CD4-positive, alpha-beta T cell (primary cell): ENCODE measurements around the gene PTBP2. TPM values are rescaled to one million over a fixed set of nuclear protein-coding genes. Genes with fewer than 3 reads are reported as not detected.

Source experiments
- ATAC-seq: fragments of 200-7000 bp; cut with Tn5 transposase; one replicate; pipeline ENCODE4 v1.10.0; 2022; ENCODE audit warnings: mild to moderate bottlenecking; ENCODE audit not compliant: poor library complexity
- CTCF ChIA-PET: fragments of 350-600 bp; sonication (Branson Sonifier 250); formaldehyde crosslinking; loops from one replicate; lab custom pipeline; 2021; ENCODE audit warnings: antibody characterized with exemption, inconsistent platforms; lab: Charles Lee
- POLR2A ChIA-PET: fragments of 350-600 bp; sonication (Branson Sonifier 250); formaldehyde crosslinking; loops from one replicate; lab custom pipeline; 2021; ENCODE audit warnings: antibody characterized with exemption, inconsistent platforms; lab: Charles Lee
- DNase-seq, 14 experiments: peaks; one replicate each; pipeline ENCODE4 v3.0.0-alpha.2; 2013 to 2020; ENCODE audit warnings: mixed read lengths in 2 of 14
- H3K27ac ChIP-seq, 2 donors: one replicate each; pipeline versions ENCODE4 v1.5.1 to v1.7.0; 2013; ENCODE audit warnings: low read length in 2 of 2, low read depth in 1 of 2, mild to moderate bottlenecking in 1 of 2
- H3K27me3 ChIP-seq, 2 experiments: 1 replicate in 1 of 2; 2 replicates in 1 of 2; pipeline versions ENCODE4 v1.6.1 to v1.7.0; 2013; ENCODE audit warnings: low read length in 2 of 2, control low read depth in 1 of 2, mild to moderate bottlenecking in 1 of 2, moderate library complexity in 1 of 2; ENCODE audit not compliant: insufficient read depth in 2 of 2, control insufficient read depth in 1 of 2
- H3K36me3 ChIP-seq: one replicate; pipeline ENCODE4 v1.6.1; 2013; ENCODE audit warnings: low read length, control low read depth; ENCODE audit not compliant: insufficient read depth
- H3K4me1 ChIP-seq: one replicate; pipeline ENCODE4 v1.6.1; 2013; ENCODE audit warnings: low read length, control low read depth; ENCODE audit not compliant: insufficient read depth
- H3K4me3 ChIP-seq: one replicate; pipeline ENCODE4 v1.5.1; 2013; ENCODE audit warnings: mild to moderate bottlenecking, low read length, moderate library complexity
- H3K9me3 ChIP-seq, 2 experiments: 1 replicate in 1 of 2; 2 replicates in 1 of 2; pipeline versions ENCODE4 v1.6.1 to v1.7.0; 2013; ENCODE audit warnings: low read length in 2 of 2, mild to moderate bottlenecking in 2 of 2, control low read depth in 1 of 2, moderate library complexity in 1 of 2; ENCODE audit not compliant: control insufficient read depth in 1 of 2, insufficient read depth in 1 of 2
- H3K27ac Mint-ChIP-seq: one replicate; pipeline ENCODE4 v1.8.0; 2020; ENCODE audit warnings: mixed read lengths
- H3K27me3 Mint-ChIP-seq: one replicate; pipeline ENCODE4 v1.8.0; 2021; ENCODE audit warnings: mixed read lengths
- H3K36me3 Mint-ChIP-seq: one replicate; pipeline ENCODE4 v1.8.0; 2021; ENCODE audit warnings: low read depth, mixed read lengths
- H3K4me1 Mint-ChIP-seq: one replicate; pipeline ENCODE4 v1.8.0; 2021; ENCODE audit warnings: low read depth, mixed read lengths
- H3K4me3 Mint-ChIP-seq: one replicate; pipeline ENCODE4 v1.8.0; 2020; ENCODE audit warnings: mild to moderate bottlenecking, mixed read lengths
- H3K9me3 Mint-ChIP-seq: one replicate; pipeline ENCODE4 v1.8.0; 2020; ENCODE audit warnings: mixed read lengths
- intact Hi-C, 2 experiments: fragments of 100-400 bp; cut with DNase I in 1 of 2; cut with micrococcal nuclease in 1 of 2; formaldehyde crosslinking; loops; one replicate each; pipeline versions ENCODE4 v1.15.1 to v1.9.0; 2023 to 2025; cut with DNase I, micrococcal nuclease
- total RNA-seq, 174 experiments: library from RNA in 2 of 174; stranded (reverse) in 2 of 174; gene quantifications; one replicate each; pipeline ENCODE4 v1.2.3 and lab custom pipeline; 2021 to 2026
- TF ChIP-seq, protein P1 (sequence below): fragments of 200-600 bp; IDR thresholded peaks from one replicate; pipeline ENCODE4 v1.8.0; 2022; ENCODE audit warnings: antibody characterized with exemption, mild to moderate bottlenecking

The PTBP2 gene
- total RNA-seq, 2 experiments from 2014 or later: 32.6 to 34.3 TPM

DNA sequence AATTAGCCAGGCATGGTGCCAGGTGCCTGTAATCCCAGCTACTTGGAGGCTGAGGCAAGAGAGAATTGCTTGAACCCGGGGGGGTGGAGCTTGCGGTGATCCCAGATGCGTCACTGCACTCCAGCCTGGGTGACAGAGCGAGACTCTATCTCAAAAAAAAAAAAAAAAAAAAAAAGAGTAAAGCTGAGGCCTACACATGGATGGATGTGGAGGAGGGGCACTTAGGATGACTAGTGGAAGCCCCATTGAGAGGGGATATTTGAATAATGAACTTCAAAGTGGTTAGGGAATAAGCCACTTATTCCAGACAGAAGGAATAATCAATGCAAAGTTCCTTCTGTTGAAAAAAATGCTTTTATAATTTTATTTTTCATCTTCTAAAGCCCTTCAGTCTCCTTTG is 51.4 kb downstream of the PTBP2 start:
- Mint-ChIP-seq H3K4me3 (no peak overlapping the region), H3K36me3 (peaks cover 78% of the 10 kb centered on the region), H3K4me1 (peaks cover 2% of the 10 kb centered on the region), H3K27me3 (no peaks in the 10 kb centered on the region), H3K9me3 (no peaks in the 10 kb centered on the region), H3K27ac (no peak overlapping the region)
- Histone ChIP-seq H3K27me3 (no peaks in the 10 kb centered on the region), H3K4me1 (no peaks in the 10 kb centered on the region), H3K27ac (no peak overlapping the region), H3K9me3 (no peaks in the 10 kb centered on the region), H3K36me3 (peaks cover 24% of the 10 kb centered on the region), H3K4me3 (no peak overlapping the region)
- ChIA-PET POLR2A (no interaction called here), CTCF (no interaction called here)
- ATAC-seq (no peak), DNase-seq (no peak)
- intact Hi-C loops: loop anchor here in 1 of 2 experiments (10.0 kb wide), 1 partner anchor 48 kb away; the partner anchor contains the start of gene PTBP2
- TF ChIP-seq, protein P1, sequence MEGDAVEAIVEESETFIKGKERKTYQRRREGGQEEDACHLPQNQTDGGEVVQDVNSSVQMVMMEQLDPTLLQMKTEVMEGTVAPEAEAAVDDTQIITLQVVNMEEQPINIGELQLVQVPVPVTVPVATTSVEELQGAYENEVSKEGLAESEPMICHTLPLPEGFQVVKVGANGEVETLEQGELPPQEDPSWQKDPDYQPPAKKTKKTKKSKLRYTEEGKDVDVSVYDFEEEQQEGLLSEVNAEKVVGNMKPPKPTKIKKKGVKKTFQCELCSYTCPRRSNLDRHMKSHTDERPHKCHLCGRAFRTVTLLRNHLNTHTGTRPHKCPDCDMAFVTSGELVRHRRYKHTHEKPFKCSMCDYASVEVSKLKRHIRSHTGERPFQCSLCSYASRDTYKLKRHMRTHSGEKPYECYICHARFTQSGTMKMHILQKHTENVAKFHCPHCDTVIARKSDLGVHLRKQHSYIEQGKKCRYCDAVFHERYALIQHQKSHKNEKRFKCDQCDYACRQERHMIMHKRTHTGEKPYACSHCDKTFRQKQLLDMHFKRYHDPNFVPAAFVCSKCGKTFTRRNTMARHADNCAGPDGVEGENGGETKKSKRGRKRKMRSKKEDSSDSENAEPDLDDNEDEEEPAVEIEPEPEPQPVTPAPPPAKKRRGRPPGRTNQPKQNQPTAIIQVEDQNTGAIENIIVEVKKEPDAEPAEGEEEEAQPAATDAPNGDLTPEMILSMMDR: no peak

DNA sequence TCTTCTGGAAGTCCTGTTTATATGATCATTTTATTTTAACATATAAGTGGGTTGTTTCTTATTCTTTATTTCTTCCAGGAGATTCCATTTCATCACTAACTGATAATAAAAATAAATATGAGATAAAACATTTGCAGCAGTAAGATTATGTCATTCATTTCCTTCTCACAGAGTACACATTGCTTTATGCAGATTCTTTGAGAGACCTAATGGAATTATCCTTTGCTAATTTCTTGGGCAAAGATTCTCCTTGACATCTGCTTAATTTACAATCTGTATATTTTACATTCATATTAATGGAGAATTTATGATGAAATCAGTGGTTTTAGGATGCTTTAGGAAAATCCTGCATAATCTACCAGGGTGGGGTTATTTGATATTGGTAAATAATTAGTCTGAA is 60.6 kb downstream of the PTBP2 start:
- ATAC-seq (no peak), DNase-seq (no peak)
- intact Hi-C loops: loop anchor here in 1 of 2 experiments (5.0 kb wide), 1 partner anchor 55 kb away; no protein-coding TSS in a partner anchor
- no peaks in the 10 kb centered on the region for H3K27me3 Mint-ChIP-seq
- no peak overlapping the region for H3K27ac Mint-ChIP-seq
- H3K4me3 Mint-ChIP-seq: no peak overlapping the region
- Histone ChIP-seq H3K9me3 (no peaks in the 10 kb centered on the region), H3K27ac (no peak overlapping the region), H3K4me1 (no peaks in the 10 kb centered on the region), H3K27me3 (no peaks in the 10 kb centered on the region), H3K4me3 (no peak overlapping the region), H3K36me3 (peaks cover 58% of the 10 kb centered on the region)
- ChIA-PET POLR2A (no interaction called here), CTCF (no interaction called here)
- H3K9me3 Mint-ChIP-seq: no peaks in the 10 kb centered on the region
- TF ChIP-seq, protein P1: no peak
- no peaks in the 10 kb centered on the region for H3K4me1 Mint-ChIP-seq
- peaks cover 4% of the 10 kb centered on the region for H3K36me3 Mint-ChIP-seq

DNA sequence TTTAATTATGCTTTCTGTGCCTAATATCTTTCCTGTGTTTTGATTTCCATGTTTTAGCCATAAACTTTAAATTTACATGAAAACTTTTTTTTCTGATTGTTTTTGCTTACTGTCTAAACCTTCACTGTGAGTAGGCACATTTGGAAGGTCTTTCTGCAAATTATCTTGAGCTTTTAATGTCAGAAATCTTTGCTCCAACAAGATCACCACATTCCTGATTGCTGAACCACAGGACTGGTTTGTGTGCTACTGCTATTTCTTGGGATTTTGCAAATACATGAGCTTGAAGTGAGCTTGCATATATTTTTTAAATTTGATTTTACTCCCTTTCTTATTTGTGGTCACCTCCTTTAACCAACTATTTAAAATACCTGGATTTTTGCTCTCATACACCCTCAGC is 61.3 kb downstream of the PTBP2 start:
- Mint-ChIP-seq H3K9me3 (no peaks in the 10 kb centered on the region), H3K4me1 (no peaks in the 10 kb centered on the region), H3K36me3 (no peaks in the 10 kb centered on the region), H3K27me3 (no peaks in the 10 kb centered on the region), H3K4me3 (no peak overlapping the region), H3K27ac (no peak overlapping the region)
- H3K36me3 ChIP-seq: peaks cover 55% of the 10 kb centered on the region
- no peaks in the 10 kb centered on the region for H3K27me3 ChIP-seq
- H3K9me3 ChIP-seq: no peaks in the 10 kb centered on the region
- intact Hi-C loops: loop anchor here in 1 of 2 experiments (5.0 kb wide), 1 partner anchor 56 kb away; no protein-coding TSS in a partner anchor
- ChIA-PET CTCF (no interaction called here), POLR2A (no interaction called here)
- H3K27ac ChIP-seq: no peak overlapping the region
- DNase-seq (no peak), ATAC-seq (no peak)
- H3K4me1 ChIP-seq: no peaks in the 10 kb centered on the region
- H3K4me3 ChIP-seq: no peak overlapping the region
- TF ChIP-seq, protein P1: no peak
